Chondrocyte (in vitro differentiated cells): ENCODE measurements around the gene DNAJA4. TPM values are rescaled to one million over a fixed set of nuclear protein-coding genes. Genes with fewer than 3 reads are reported as not detected.

Experiments
- DNase-seq: peaks from one replicate; pipeline ENCODE4 v3.0.0; 2021; ENCODE audit warnings: mixed read lengths, low spot score
- H3K27ac Mint-ChIP-seq: one replicate; pipeline ENCODE4 v1.8.0; 2021; ENCODE audit warnings: mild to moderate bottlenecking, moderate library complexity, mixed read lengths; ENCODE audit not compliant: unreplicated experiment
- H3K27me3 Mint-ChIP-seq: 2 replicates; pipeline ENCODE4 v1.8.0; 2021; ENCODE audit warnings: low read depth, mixed read lengths
- H3K36me3 Mint-ChIP-seq: 2 replicates; pipeline ENCODE4 v1.8.0; 2021; ENCODE audit warnings: low read depth, mixed read lengths
- H3K4me1 Mint-ChIP-seq: 2 replicates; pipeline ENCODE4 v1.8.0; 2021; ENCODE audit warnings: low read depth, mild to moderate bottlenecking, mixed read lengths
- H3K4me3 Mint-ChIP-seq: one replicate; pipeline ENCODE4 v1.8.0; 2021; ENCODE audit warnings: mild to moderate bottlenecking, moderate library complexity, mixed read lengths; ENCODE audit not compliant: unreplicated experiment
- H3K9me3 Mint-ChIP-seq: 2 replicates; pipeline ENCODE4 v1.8.0; 2021; ENCODE audit warnings: low read depth, mixed read lengths
- CTCF ChIP-seq: fragments of 200-600 bp; sonication (generic); IDR thresholded peaks from 2 replicates; pipeline ENCODE4 v1.5.0; 2021; ENCODE audit warnings: antibody characterized with exemption, mild to moderate bottlenecking, moderate library complexity
- total RNA-seq: library from RNA; stranded (reverse); gene quantifications from 3 replicates; pipeline ENCODE4 v1.2.1, GENCODE V29; 2021

The DNAJA4 gene
- total RNA-seq, 1 donor from 2014 or later: 0.27 TPM

GRCh38 chr15:78223396-78224022 is 40.9 kb upstream of the DNAJA4 start:
- H3K36me3 Mint-ChIP-seq: no peaks in the 10 kb centered on the region
- no peak for TF ChIP-seq CTCF
- peaks cover 5% of the 10 kb centered on the region for H3K9me3 Mint-ChIP-seq
- H3K4me3 Mint-ChIP-seq: no peak overlapping the region
- no peak overlapping the region for H3K27ac Mint-ChIP-seq
- peaks cover 10% of the 10 kb centered on the region for H3K4me1 Mint-ChIP-seq
- no peaks in the 10 kb centered on the region for H3K27me3 Mint-ChIP-seq
- DNase-seq: no peak

- no peak for TF ChIP-seq CTCF
- H3K4me1 Mint-ChIP-seq: peaks cover 10% of the 10 kb centered on the region
- no peak for DNase-seq
- peaks cover 5% of the 10 kb centered on the region for H3K9me3 Mint-ChIP-seq
- no peaks in the 10 kb centered on the region for H3K27me3 Mint-ChIP-seq
- H3K4me3 Mint-ChIP-seq: no peak overlapping the region
- H3K27ac Mint-ChIP-seq: no peak overlapping the region
- H3K36me3 Mint-ChIP-seq: no peaks in the 10 kb centered on the region
Observed at GRCh38 chr15:78224023-78224411, 40.3 kb upstream of the DNAJA4 start.

- Mint-ChIP-seq H3K9me3 (peaks cover 5% of the 10 kb centered on the region), H3K4me3 (no peak overlapping the region), H3K36me3 (no peaks in the 10 kb centered on the region), H3K27ac (no peak overlapping the region), H3K4me1 (peaks cover 7% of the 10 kb centered on the region), H3K27me3 (no peaks in the 10 kb centered on the region)
- TF ChIP-seq CTCF: no peak
- DNase-seq: no peak
Observed at GRCh38 chr15:78225783-78226541, 38.4 kb upstream of the DNAJA4 start.

- Mint-ChIP-seq H3K36me3 (no peaks in the 10 kb centered on the region), H3K27me3 (peaks cover 2% of the 10 kb centered on the region), H3K9me3 (peaks cover 5% of the 10 kb centered on the region), H3K4me1 (peaks cover 3% of the 10 kb centered on the region), H3K4me3 (no peak overlapping the region), H3K27ac (no peak overlapping the region)
- TF ChIP-seq CTCF: no peak
- DNase-seq: no peak
Observed at GRCh38 chr15:78228356-78228996, 35.9 kb upstream of the DNAJA4 start.
